Measurements from ENCODE around the gene ACE. TPM values are rescaled to one million over a fixed set of nuclear protein-coding genes. Genes with fewer than 3 reads are reported as not detected.

Gene ACE
- total and polyA plus RNA-seq, 8 donors: 3.1 to 18.3 (median 6.4) TPM

DNA sequence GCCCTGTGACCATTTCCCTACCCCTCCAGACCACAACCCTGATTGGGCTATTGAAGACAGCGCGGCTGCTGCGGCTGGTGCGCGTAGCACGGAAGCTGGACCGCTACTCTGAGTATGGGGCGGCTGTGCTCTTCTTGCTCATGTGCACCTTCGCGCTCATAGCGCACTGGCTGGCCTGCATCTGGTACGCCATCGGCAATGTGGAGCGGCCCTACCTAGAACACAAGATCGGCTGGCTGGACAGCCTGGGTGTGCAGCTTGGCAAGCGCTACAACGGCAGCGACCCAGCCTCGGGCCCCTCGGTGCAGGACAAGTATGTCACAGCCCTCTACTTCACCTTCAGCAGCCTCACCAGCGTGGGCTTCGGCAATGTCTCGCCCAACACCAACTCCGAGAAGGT, 58.8 kb downstream of the ACE start:
- H3K27me3 ChIP-seq: no peaks in the 10 kb centered on the region
- 92% methylated on average over 24 of the region's 24 CpGs for WGBS, 2 donors
- H3K9me3 ChIP-seq: no peaks in the 10 kb centered on the region
- no peaks in the 10 kb centered on the region for H3K36me3 ChIP-seq
- intact Hi-C loops (cut with DNase I): loop anchor here in 1 of 3 donors (5.0 kb wide), 1 partner anchor 52 kb away; no protein-coding TSS in a partner anchor
- DNase-seq: peak in 2 of 6 donors; percentile 50 to 51
- ATAC-seq: no peak
- TF ChIP-seq, protein P1, sequence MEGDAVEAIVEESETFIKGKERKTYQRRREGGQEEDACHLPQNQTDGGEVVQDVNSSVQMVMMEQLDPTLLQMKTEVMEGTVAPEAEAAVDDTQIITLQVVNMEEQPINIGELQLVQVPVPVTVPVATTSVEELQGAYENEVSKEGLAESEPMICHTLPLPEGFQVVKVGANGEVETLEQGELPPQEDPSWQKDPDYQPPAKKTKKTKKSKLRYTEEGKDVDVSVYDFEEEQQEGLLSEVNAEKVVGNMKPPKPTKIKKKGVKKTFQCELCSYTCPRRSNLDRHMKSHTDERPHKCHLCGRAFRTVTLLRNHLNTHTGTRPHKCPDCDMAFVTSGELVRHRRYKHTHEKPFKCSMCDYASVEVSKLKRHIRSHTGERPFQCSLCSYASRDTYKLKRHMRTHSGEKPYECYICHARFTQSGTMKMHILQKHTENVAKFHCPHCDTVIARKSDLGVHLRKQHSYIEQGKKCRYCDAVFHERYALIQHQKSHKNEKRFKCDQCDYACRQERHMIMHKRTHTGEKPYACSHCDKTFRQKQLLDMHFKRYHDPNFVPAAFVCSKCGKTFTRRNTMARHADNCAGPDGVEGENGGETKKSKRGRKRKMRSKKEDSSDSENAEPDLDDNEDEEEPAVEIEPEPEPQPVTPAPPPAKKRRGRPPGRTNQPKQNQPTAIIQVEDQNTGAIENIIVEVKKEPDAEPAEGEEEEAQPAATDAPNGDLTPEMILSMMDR (IDR thresholded peaks at IDR 0.05): no peak
- H3K4me3 ChIP-seq: no peak overlapping the region
- FAIRE-seq: no peak
- H3K27ac ChIP-seq: no peak overlapping the region
- no peaks in the 10 kb centered on the region for H3K4me1 ChIP-seq

DNA sequence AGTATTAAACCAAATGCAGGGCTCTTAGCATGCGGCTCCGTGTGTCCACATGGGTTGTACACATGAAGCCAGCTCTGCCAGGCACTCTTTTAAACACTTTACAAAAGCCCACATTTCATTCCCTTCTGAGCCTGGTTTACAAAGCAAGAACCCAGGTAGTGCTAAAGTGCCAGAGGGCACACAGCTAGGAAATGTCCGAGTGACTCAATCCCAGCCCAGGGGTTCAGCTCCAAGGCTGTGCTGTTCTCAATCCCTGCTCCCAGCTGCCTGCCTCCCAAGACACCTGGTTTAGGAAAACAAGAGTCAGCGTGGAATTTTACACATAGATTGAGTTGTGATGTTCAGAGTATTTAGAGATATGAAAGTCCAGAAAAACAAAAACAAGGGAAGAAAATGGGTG, 60.1 kb downstream of the ACE start:
- FAIRE-seq: no peak
- WGBS, 2 donors: 83 to 91% methylated on average over 4 of the region's 4 CpGs

GRCh38 chr17:63537991-63538692, 61.3 kb downstream of the ACE start:
- Histone ChIP-seq H3K27ac (no peak overlapping the region), H3K27me3 (no peaks in the 10 kb centered on the region), H3K4me3 (no peak overlapping the region), H3K36me3 (no peaks in the 10 kb centered on the region), H3K4me1 (no peaks in the 10 kb centered on the region), H3K9me3 (no peaks in the 10 kb centered on the region)
- TF ChIP-seq, protein P1 (IDR thresholded peaks at IDR 0.05): no peak
- peak in 2 of 6 donors; percentile 62 to 63 for DNase-seq
- peak in 1 of 4 donors; percentile 22 for ATAC-seq
- WGBS, 2 donors: 13% methylated on average over 62 of the region's 62 CpGs
- intact Hi-C loops (cut with DNase I): loop anchor here in 1 of 3 donors (5.0 kb wide), 1 partner anchor 49 kb away; no protein-coding TSS in a partner anchor
- FAIRE-seq: no peak

More for the DNA sequence above, 60.1 kb downstream of the ACE start:
- Histone ChIP-seq H3K27me3 (no peaks in the 10 kb centered on the region), H3K9me3 (no peaks in the 10 kb centered on the region), H3K4me1 (no peaks in the 10 kb centered on the region), H3K36me3 (no peaks in the 10 kb centered on the region), H3K4me3 (no peak overlapping the region), H3K27ac (no peak overlapping the region)
- intact Hi-C loops (cut with DNase I): loop anchor here in 1 of 3 donors (5.0 kb wide), 1 partner anchor 50 kb away; no protein-coding TSS in a partner anchor
- ATAC-seq (no peak), DNase-seq (no peak)
- TF ChIP-seq, protein P1 (IDR thresholded peaks at IDR 0.05): no peak

DNA sequence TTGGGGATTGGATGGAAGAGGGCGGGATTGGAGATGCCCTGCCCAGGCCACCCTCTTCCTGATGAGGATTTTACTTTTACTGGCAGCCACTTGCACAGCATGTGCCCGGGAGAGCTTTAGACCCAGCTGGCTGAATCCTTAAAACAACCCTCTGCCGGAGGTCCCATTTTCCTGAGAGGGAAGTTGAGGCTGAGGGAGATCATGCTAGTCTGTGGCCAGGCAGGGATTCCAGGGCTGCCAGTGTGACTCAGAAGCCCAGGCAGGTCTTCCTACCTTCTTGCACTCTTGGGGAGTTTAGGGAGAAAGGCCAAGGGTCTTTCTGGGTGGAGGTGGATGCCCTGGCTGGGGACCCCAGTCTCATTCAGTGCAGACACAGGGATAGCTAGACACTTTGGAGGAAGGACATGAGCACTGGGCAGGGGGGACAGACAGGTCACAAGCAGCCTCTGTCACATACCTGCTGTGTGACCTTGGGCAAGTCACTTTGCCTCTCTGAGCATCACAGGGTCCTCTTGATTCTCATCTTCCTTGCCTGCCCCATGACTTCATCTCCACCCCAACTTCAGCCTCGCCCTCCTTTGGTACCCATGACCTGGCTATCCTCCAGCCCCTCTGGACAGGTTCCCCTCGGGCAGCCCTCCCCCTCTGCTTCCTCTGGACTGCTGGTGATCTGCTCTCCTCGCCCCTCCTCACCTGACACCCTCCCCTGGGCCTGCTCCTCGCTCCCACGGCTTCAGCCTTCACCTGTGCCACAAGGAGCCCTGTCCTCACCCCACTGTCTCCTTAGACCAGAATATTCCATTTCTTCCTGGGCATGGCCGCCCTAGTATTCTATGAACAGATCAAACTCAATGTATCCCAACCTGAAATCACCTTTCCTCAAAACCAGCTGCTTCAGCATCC, 62.1 kb downstream of the ACE start:
- TF ChIP-seq, protein P1 (IDR thresholded peaks at IDR 0.05): no peak
- FAIRE-seq (no peak), DNase-seq (no peak), ATAC-seq (no peak)
- intact Hi-C loops (cut with DNase I): loop anchor here in 1 of 3 donors (5.0 kb wide), 1 partner anchor 48 kb away; no protein-coding TSS in a partner anchor
- H3K9me3 ChIP-seq: no peaks in the 10 kb centered on the region
- no peak overlapping the region for H3K27ac ChIP-seq
- H3K4me3 ChIP-seq: no peak overlapping the region
- WGBS, 2 donors: 61 to 68% methylated on average over 9 of the region's 9 CpGs
- no peaks in the 10 kb centered on the region for H3K36me3 ChIP-seq
- no peaks in the 10 kb centered on the region for H3K27me3 ChIP-seq
- no peaks in the 10 kb centered on the region for H3K4me1 ChIP-seq
